NCI-H2029 treated with DMSO at 0.1 percent for 48 hours (cell line): ENCODE data around the gene LRRC7.

ENCODE experiments used
- DNase-seq: peaks from one replicate; lab custom pipeline; 2025; lab: John Stamatoyannopoulos, UW

Gene LRRC7

GRCh38 chr1:69967245-69967766 lies 399.6 kb downstream of the LRRC7 start:
- no peak for DNase-seq

- no peak for DNase-seq
Measured at GRCh38 chr1:69976896-69977295, 409.2 kb downstream of the LRRC7 start.

GRCh38 chr1:69982992-69983391 lies 415.3 kb downstream of the LRRC7 start:
- no peak for DNase-seq

GRCh38 chr1:69985376-69985775 lies 417.7 kb downstream of the LRRC7 start:
- no peak for DNase-seq

GRCh38 chr1:69985901-69986439 lies 418.2 kb downstream of the LRRC7 start:
- no peak for DNase-seq

GRCh38 chr1:69987881-69988280 lies 420.2 kb downstream of the LRRC7 start:
- no peak for DNase-seq

GRCh38 chr1:69991644-69992043 lies 423.9 kb downstream of the LRRC7 start:
- DNase-seq, result no peak

GRCh38 chr1:69992594-69992993 lies 424.9 kb downstream of the LRRC7 start:
- no peak for DNase-seq

GRCh38 chr1:69993810-69994209 lies 426.1 kb downstream of the LRRC7 start:
- no peak for DNase-seq

GRCh38 chr1:69994241-69994640 lies 426.5 kb downstream of the LRRC7 start:
- DNase-seq, result no peak

- no peak for DNase-seq
Measured at GRCh38 chr1:69998847-69999246, 431.1 kb downstream of the LRRC7 start.

GRCh38 chr1:70003211-70003908 lies 435.6 kb downstream of the LRRC7 start:
- no peak for DNase-seq

GRCh38 chr1:70005386-70006034 lies 437.8 kb downstream of the LRRC7 start:
- no peak for DNase-seq

GRCh38 chr1:70008660-70009059 lies 440.9 kb downstream of the LRRC7 start:
- DNase-seq, result no peak

- DNase-seq, result no peak
Measured at GRCh38 chr1:70017770-70018169, 450.0 kb downstream of the LRRC7 start.

GRCh38 chr1:70024272-70024671 lies 456.6 kb downstream of the LRRC7 start:
- no peak for DNase-seq

GRCh38 chr1:70025052-70025451 lies 457.3 kb downstream of the LRRC7 start:
- no peak for DNase-seq

- DNase-seq, result no peak
Measured at GRCh38 chr1:70025846-70026245, 458.1 kb downstream of the LRRC7 start.

GRCh38 chr1:70033266-70033873 lies 465.6 kb downstream of the LRRC7 start:
- no peak for DNase-seq

- no peak for DNase-seq
Measured at GRCh38 chr1:70033936-70034335, 466.2 kb downstream of the LRRC7 start.

GRCh38 chr1:70034403-70034802 lies 466.7 kb downstream of the LRRC7 start:
- DNase-seq, result peak; percentile 76

- DNase-seq, result no peak
Measured at GRCh38 chr1:70038025-70038424, 470.3 kb downstream of the LRRC7 start.

- no peak for DNase-seq
Measured at GRCh38 chr1:70039485-70039884, 471.8 kb downstream of the LRRC7 start.
